HS-5 (cell line): ENCODE measurements around the gene NBPF3.
"Not testable (repeated sequence)": the region's sequence is repeated elsewhere in the genome, so short reads cannot be mapped to it uniquely, and the experiment has no call there.

Source experiments
- DNase-seq: peaks from one replicate; pipeline ENCODE4 v3.0.0-alpha.2; 2012; ENCODE audit warnings: low read depth

NBPF3 gene

DNA sequence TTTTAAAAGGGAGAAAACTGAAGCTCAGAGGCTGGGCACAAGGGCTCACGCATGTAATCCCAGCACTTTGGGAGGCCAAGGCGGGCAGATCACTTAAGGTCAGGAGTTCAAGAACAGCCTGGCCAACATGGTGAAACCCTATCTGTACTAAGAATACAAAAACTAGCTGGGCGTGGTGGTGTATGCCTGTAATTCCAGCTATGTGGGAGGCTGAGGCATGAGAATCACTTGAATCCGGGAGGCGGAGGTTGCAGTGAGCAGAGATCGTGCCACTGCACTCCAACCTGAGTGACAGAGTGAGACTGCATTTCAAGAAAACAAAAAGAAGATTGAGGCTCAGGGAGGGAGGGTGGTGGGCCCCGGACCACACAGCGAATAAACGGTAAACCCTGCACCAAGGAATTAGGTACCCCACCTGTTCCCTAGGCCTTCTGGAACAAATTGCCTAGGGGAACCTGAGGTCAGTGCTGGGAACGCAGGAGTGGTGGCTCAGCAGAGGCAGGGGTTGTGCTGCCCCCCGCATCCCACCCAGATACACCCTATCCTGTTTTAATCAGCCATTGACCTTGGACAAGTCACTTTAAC is 79.6 kb downstream of the NBPF3 start:
- DNase-seq = not testable (repeated sequence)

DNA sequence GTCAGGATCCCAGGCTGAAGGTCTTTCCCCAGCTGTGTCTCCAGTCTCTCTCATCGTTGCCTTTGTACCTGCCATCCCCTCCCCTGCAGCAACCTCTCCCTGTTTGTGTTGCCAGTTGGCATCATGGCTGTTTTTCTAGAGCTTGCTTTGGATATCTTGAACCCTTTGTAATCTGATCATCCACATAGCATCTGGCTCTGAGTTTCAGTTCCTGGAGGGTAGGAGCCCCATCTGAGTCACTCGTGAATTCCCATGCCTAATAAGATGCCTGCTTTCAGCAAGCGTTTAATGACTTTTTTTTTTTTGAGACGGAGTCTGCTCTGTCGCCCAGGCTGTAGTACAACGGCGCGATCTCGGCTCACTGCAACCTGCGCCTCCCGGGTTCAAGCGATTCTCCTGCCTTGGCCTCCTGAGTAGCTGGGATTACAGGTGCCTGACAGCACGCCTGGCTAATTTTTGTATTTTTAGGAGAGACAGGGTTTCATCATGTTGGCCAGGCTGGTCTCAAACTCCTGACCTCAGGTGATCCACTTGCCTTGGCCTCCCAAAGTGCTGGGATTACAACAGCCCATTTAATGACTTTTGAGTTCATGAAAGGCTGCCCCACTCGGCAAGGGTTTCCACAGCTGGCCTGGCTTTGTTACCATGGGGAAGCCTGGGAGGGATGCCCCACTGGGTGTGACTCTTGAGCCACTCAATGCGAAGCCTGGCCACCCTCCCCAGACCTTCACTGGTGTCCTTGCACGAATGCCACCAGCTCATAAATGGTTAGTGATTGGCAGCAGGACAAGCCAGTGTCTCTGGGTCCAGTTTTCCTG is 81.2 kb downstream of the NBPF3 start:
- DNase-seq = no peak

DNA sequence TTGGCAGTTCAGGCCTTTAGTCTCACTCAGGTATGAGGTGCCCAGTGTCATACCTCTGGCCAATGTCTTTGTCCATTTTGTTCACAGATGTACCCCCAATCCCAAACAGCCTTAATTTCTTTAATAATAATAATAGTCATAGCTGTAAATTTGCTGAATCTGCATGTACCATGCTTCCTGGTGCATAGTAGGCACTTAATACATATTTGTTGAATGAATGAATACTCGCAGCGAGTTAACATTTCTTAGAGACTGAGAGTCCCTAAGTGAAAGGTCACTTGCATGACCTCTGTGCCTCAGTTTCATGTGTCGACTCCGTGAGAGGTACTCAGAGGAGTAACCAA is 81.8 kb downstream of the NBPF3 start:
- DNase-seq = no peak

DNA sequence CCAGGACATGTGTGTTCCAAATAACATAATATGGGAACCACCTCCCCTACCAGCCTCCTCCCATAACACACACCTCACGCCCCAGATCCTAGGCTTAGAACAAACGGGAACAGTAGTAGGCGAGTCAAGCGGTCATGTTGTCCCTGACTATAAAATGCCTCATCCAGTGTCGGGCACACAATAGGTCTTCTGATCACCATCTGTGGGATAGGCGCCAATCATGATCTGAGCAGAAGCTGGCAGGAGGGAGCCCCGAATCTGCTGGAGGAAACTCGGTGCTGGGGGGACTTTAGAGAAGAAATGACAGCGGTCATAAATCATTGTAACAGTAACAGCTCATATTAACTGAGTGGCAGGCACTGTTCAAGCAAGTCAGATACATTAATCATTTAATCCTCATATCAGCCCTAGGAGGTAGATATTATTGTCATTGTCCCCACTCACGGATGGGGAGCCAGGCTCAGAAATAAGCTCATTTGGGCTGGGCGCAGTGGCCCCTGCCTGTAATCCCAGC is 82.6 kb downstream of the NBPF3 start:
- no peak for DNase-seq

DNA sequence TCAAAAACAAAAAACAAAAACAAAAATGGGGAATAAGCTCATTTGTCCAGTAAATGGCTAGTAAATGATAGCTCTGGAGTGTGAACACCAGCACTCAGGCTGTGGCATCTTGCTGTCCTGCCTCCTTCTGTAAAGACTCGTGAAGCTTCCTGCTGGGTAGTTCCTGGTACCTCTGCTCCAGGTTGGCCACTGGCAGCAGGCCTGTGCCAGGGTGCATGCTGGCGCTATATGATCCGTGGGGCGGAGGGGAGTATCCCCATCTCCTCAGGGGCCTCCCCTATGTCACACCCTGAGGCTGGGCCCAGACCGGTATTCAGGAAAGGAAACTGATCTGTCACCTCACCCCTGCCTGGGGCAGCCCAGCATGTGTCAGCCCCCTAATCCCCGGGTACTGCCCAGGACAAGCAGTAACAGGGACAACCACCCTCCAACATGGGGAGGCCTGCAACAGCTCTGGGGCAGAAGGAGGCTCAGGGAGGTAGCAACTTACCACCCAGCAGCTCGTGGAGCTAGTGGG is 83.4 kb downstream of the NBPF3 start:
- no peak for DNase-seq

DNA sequence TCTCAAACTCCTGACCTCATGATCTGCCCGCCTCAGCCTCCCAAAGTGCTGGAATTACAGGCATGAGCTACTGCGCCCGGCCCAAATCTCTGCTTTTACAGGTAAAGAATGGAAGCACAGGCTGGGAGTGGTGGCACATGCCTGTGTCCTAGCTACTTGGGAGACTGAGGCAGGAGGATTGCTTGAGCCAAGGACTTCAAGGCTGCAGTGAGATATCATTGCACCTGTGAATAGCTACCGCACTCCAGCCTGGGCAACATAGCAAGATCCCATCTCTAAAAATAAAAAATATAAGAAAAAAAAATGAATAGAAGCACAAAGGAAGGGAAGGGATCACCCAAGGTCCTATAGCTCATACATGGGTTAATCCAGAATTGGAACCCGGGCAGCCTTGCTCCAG is 84.3 kb downstream of the NBPF3 start:
- DNase-seq = no peak

DNA sequence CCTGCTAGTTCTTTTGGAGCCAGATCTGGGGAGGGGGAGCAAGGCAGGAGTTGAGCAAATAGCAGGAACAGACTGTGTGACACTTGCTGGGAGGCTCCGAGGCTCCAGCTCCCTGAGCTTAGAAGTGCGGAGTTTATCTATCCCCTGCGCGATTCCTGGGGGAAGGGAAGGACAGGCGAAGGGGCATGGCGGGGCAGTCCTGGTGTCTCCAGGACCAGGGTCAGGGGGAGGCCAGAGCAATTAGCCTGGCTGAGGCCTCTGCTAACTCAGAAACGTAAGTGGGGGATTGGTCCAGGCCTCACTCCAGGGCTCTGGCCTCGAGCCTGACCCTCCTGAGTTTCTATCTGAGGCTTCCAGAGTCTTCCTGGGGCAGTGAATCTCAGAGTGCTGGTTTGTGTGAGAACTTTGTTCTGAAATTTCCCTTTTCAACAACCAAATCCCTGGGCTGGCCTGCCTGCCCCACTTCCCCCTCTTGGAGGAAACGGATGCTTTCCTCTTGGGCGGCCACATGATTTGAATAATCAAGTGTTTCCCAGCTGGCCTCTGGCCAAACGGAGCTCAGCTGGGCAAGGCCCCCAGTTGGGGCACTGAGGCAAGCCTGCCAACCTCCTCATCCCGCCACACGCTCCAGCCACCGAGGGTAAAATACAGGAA is 84.9 kb downstream of the NBPF3 start:
- DNase-seq = no peak

DNA sequence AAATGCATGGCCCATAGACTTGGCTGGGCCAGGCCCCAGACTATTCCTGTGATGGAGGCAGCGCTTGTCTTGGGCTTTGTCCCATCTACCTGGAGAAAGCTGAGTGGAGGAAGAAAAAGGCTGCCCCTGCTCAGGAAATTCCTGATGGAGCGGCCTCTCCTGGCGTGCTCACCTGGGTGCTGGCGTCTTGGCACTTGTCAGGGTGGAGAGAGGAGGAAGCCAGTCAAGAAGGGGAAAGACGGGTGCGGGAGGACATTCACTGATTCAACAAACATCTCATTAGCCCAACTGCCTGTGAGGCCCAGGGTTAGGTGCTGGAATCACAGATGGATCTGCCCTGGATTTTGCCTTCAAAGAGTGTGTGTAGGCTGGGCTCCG is 85.4 kb downstream of the NBPF3 start:
- no peak for DNase-seq

DNA sequence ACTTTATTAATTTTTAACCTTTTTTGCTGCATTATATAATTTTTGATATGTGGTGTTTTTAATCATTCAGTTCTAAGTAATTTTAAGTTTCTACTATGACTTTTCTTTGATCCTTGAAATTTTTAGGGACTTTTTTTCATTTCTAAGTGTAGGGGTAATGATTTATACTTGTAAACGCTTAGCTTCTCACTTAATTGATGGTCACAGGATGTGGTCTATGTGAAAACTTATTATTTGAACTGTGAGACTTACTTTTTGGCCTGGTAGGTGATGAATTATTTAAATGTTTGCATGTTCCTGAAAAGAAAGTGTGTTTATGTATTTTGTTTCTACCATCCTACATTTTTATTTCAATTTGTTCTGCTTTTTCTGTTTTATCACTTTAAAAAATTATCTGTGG is 86.5 kb downstream of the NBPF3 start:
- no peak for DNase-seq

DNA sequence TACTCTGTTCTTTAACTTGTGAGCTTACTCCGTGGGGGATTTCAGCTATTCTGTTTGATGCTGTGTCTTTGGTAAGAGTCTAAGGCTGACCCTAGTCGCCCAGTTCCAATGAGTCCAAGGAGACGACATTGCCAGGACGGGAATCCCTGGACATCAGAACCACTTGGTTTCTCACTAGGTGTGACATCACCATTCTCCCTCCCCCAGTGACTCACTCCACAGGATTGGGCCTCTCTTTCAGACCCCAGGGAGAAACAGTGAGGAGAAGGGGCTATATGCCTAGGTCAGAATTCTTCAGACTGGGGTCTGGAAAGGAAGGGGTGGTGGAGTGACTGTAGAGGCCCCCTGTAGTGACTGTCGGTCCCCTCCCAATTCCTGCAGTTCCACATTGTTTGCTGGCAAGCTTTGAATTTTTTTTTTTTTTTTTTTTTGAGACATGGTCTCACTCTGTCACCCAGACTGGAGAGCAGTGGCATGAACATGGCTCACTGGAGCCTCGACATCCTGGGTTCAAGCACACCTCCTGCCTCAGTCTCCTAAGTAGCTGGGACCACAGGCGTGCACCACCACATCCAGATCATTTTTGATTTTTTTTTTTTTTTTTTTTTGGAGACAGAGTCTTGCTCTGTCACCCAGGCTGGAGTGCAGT is 90.6 kb downstream of the NBPF3 start:
- no peak for DNase-seq

DNA sequence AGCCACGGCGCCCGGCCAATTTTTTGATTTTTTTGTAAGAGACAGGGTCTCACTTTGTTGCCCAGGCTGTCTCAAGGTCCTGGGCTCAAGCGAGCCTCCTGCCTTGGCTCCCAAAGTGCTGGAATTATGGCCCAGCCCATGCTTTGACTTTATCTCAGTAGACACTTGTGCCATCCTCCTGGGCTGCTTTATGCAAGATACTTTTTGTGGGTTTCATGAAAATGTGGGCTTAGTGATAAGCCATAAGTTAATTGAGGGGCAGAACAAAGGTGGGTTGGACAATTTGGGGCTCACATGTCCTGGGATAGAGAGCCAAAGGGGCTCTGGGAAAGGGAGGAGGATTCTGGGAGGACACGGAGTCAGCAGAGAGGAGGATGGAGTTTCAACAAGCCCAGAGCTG is 91.3 kb downstream of the NBPF3 start:
- DNase-seq = no peak

DNA sequence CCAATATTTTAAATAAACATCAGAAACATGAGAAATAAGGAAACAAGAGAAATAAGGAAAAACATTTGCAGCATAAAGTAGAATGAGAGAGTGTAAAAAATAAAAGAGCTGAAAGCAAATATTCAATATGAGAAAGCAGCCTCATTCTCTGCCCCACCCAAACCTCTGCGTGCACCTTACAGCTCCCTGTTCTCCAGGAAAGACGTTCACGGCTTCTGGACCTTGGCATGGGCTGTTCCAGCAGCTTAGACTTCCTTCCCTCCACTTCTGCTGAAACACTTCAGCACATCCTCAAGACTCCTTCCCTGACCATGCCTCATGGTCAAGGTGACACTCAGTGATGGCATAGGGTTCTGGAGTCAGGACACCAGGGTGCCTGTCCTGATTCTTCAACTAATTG is 92.6 kb downstream of the NBPF3 start:
- DNase-seq = no peak

DNA sequence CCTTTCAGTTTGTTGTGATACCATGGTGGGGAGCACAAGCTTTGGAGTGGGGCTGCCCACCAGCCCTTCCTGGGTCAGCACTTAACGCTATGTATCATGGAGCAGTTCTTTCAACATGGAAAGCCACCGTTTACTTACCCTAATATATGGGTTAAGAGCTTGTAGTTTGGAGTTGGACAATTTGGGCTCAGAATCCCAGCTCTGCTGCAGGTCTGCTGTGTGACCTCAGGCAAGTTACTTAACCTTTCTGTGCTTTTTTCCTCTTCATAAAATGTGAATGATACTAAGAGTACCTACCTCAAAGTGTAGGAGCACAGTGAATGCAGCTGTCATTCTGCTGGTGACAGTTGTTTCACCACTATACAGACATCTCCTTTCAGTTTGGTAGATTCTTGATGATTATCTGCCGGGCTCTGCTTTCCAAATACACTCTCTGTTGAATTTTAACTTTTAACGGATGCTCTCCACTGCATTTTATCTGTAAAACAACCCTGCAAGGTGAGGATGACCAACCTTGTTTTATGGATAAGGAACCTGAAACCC is 93.1 kb downstream of the NBPF3 start:
- DNase-seq = no peak

DNA sequence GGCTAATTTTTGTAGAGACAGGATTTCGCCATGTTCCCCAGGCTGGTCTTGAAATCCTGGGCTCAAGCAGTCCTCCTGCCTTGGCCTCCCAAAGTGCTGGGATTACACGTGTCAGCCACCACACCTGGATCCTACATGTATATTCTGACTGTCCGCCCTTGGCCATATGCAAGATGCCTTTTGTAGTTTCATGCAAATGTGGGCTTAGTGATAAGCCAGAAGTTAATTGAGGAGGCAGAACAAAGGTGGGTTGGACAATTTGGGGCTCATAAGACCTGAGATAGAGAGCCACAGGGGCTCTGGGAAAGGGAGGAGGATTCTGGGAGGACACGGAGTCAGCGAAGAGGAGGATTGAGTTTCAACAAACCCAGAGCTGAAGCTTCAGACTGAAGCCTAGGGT is 94.2 kb downstream of the NBPF3 start:
- no peak for DNase-seq
